PC-9 (cell line): ENCODE measurements around the gene SOWAHC. TPM values are rescaled to one million over a fixed set of nuclear protein-coding genes. Genes with fewer than 3 reads are reported as not detected.

Source experiments
- BruUV-seq: library from RNA; stranded (reverse); fragments of 400-500 nt; replicated peaks from 2 replicates; lab custom pipeline; 2021; lab: Mats Ljungman, UMichigan
- CTCF ChIA-PET: fragments of 300-600 bp; sonication (Branson Sonifier 250); formaldehyde crosslinking; loops from one replicate; lab custom pipeline; 2022; ENCODE audit warnings: antibody characterized with exemption; lab: Charles Lee
- POLR2A ChIA-PET: fragments of 300-600 bp; sonication (Branson Sonifier 250); formaldehyde crosslinking; loops from one replicate; lab custom pipeline; 2022; ENCODE audit warnings: antibody characterized with exemption; ENCODE audit not compliant: unreplicated experiment; lab: Charles Lee
- DNase-seq, 2 experiments: peaks; one replicate each; pipeline versions ENCODE4 v3.0.0 to v3.0.0-alpha.2; 2015 to 2022; ENCODE audit warnings: mixed read lengths in 1 of 2
- H2AFZ ChIP-seq: fragments of 200-600 bp; sonication (generic); 2 replicates; pipeline ENCODE4 v1.8.1; 2017; ENCODE audit warnings: antibody characterized with exemption
- H3F3A ChIP-seq: fragments of 200-600 bp; sonication (generic); 2 replicates; pipeline ENCODE4 v1.8.1; 2017; ENCODE audit warnings: antibody characterized with exemption, mild to moderate bottlenecking, low read depth; ENCODE audit not compliant: insufficient read depth
- H3K27ac ChIP-seq: fragments of 200-600 bp; sonication (generic); 2 replicates; pipeline ENCODE4 v1.6.1; 2016; ENCODE audit warnings: mixed run types
- H3K27me3 ChIP-seq: fragments of 200-600 bp; sonication (generic); 2 replicates; pipeline ENCODE4 v1.6.1; 2016; ENCODE audit warnings: low read depth, mixed run types; ENCODE audit not compliant: insufficient read depth
- H3K36me3 ChIP-seq: fragments of 200-600 bp; sonication (generic); 2 replicates; pipeline ENCODE4 v1.6.1; 2016; ENCODE audit warnings: low read depth, mixed run types
- H3K4me1 ChIP-seq: fragments of 200-600 bp; sonication (generic); replicated peaks from 2 replicates; pipeline ENCODE4 v1.6.1; 2016; ENCODE audit warnings: mixed run types; ENCODE audit not compliant: insufficient read depth
- H3K4me2 ChIP-seq: fragments of 200-600 bp; sonication (generic); 2 replicates; pipeline ENCODE4 v1.6.1; 2017; ENCODE audit warnings: mixed run types
- H3K4me3 ChIP-seq: fragments of 200-600 bp; sonication (generic); 2 replicates; pipeline ENCODE4 v1.6.1; 2016; ENCODE audit warnings: mixed run types
- H3K79me2 ChIP-seq: fragments of 200-600 bp; sonication (generic); 2 replicates; pipeline ENCODE4 v1.6.1; 2017; ENCODE audit warnings: low read depth, mixed run types
- H3K9me2 ChIP-seq: fragments of 200-600 bp; sonication (generic); 2 replicates; pipeline ENCODE4 v1.8.1; 2017; ENCODE audit warnings: mild to moderate bottlenecking; ENCODE audit not compliant: insufficient read depth
- H3K9me3 ChIP-seq: fragments of 200-600 bp; sonication (generic); 2 replicates; pipeline ENCODE4 v1.8.1; 2016; ENCODE audit warnings: low read depth; ENCODE audit not compliant: insufficient read depth
- H4K20me1 ChIP-seq: fragments of 200-600 bp; sonication (generic); 2 replicates; pipeline ENCODE4 v1.8.1; 2017; ENCODE audit not compliant: insufficient read depth
- CTCF ChIP-seq: fragments of 200-600 bp; sonication (generic); conservative IDR thresholded peaks from 2 replicates; pipeline ENCODE4 v1.6.1; 2017; ENCODE audit warnings: mixed run types, antibody characterized with exemption, mild to moderate bottlenecking, moderate library complexity
- EZH2 ChIP-seq: fragments of 200-600 bp; sonication (generic); IDR thresholded peaks from 2 replicates; pipeline ENCODE4 v1.8.0; 2017; ENCODE audit warnings: antibody characterized with exemption, low read depth
- intact Hi-C: fragments of 100-400 bp; cut with micrococcal nuclease; formaldehyde crosslinking; loops from one replicate; pipeline ENCODE4 v1.10.0; 2022; ENCODE audit not compliant: unreplicated experiment
- total RNA-seq: library from RNA; stranded (reverse); gene quantifications from 2 replicates; pipeline ENCODE4 v1.2.3, GENCODE V29; 2021

The SOWAHC gene
- total RNA-seq, 1 experiment from 2014 or later = 14.3 TPM

GRCh38 chr2:109630441-109631430 is 16.6 kb downstream of the SOWAHC start:
- Histone ChIP-seq H3F3A (peaks cover 23% of the 10 kb centered on the region), H3K4me2 (no peak overlapping the region)

GRCh38 chr2:109631741-109632140 is 17.6 kb downstream of the SOWAHC start:
- TF ChIP-seq CTCF = no peak
- no peak for TF ChIP-seq EZH2
- DNase-seq = peak in 1 of 2 experiments; percentile 67
- no peak overlapping the region for H2AFZ ChIP-seq
- CTCF ChIA-PET = no interaction called here
- no peaks in the 10 kb centered on the region for H4K20me1 ChIP-seq
- H3K36me3 ChIP-seq = no peaks in the 10 kb centered on the region
- peaks cover 4% of the 10 kb centered on the region; the same call in 1 of the 2 replicates for H3K9me3 ChIP-seq
- H3K4me1 ChIP-seq = peaks cover 37% of the 10 kb centered on the region
- intact Hi-C loops = no loop called here
- H3K9me2 ChIP-seq = no peaks in the 10 kb centered on the region
- peak overlapping the region; percentile 47 for H3K4me2 ChIP-seq
- H3K79me2 ChIP-seq = no peaks in the 10 kb centered on the region
- no peaks in the 10 kb centered on the region for H3K27me3 ChIP-seq
- POLR2A ChIA-PET = no interaction called here
- no TSS peak for BruUV-seq
- H3K4me3 ChIP-seq = no peak overlapping the region
- peaks cover 23% of the 10 kb centered on the region for H3F3A ChIP-seq
- peak overlapping the region; percentile 67 for H3K27ac ChIP-seq

More at GRCh38 chr2:109630441-109631430, 16.6 kb downstream of the SOWAHC start:
- intact Hi-C loops = no loop called here
- ChIA-PET CTCF (interaction anchor here (0.7 kb wide), 1 partner anchor 25 kb away, joined by 4 read pairs; no protein-coding TSS in a partner anchor), POLR2A (no interaction called here)
- Histone ChIP-seq H3K4me1 (peaks cover 27% of the 10 kb centered on the region), H4K20me1 (no peaks in the 10 kb centered on the region), H2AFZ (no peak overlapping the region), H3K4me3 (no peak overlapping the region), H3K36me3 (no peaks in the 10 kb centered on the region), H3K27me3 (no peaks in the 10 kb centered on the region), H3K79me2 (no peaks in the 10 kb centered on the region), H3K9me3 (peaks cover 2% of the 10 kb centered on the region; the same call in 1 of the 2 replicates), H3K27ac (peak overlapping the region; percentile 67), H3K9me2 (no peaks in the 10 kb centered on the region)
- no peak for DNase-seq
- BruUV-seq = no TSS peak
- TF ChIP-seq EZH2 = no peak
- no peak for TF ChIP-seq CTCF

- TF ChIP-seq CTCF = no peak
- TF ChIP-seq EZH2 = no peak
- intact Hi-C loops = no loop called here
- Histone ChIP-seq H3K9me3 (peaks cover 4% of the 10 kb centered on the region; the same call in 1 of the 2 replicates), H3F3A (peaks cover 23% of the 10 kb centered on the region), H3K9me2 (no peaks in the 10 kb centered on the region), H3K4me3 (no peak overlapping the region), H3K4me2 (peak overlapping the region; percentile 47), H4K20me1 (no peaks in the 10 kb centered on the region), H2AFZ (no peak overlapping the region), H3K79me2 (no peaks in the 10 kb centered on the region), H3K4me1 (peaks cover 39% of the 10 kb centered on the region), H3K27me3 (no peaks in the 10 kb centered on the region), H3K36me3 (no peaks in the 10 kb centered on the region), H3K27ac (peak overlapping the region; percentile 67)
- no TSS peak for BruUV-seq
- ChIA-PET POLR2A (no interaction called here), CTCF (no interaction called here)
- DNase-seq = peak in 1 of 2 experiments; percentile 64
Observed at GRCh38 chr2:109632158-109632789, 18.1 kb downstream of the SOWAHC start.
